ENCODE results near the gene RBM33.

RBM33 gene

GRCh38 chr7:155715111-155715805 lies 70.8 kb downstream of the RBM33 start:
- TF ChIP-seq, protein P1, sequence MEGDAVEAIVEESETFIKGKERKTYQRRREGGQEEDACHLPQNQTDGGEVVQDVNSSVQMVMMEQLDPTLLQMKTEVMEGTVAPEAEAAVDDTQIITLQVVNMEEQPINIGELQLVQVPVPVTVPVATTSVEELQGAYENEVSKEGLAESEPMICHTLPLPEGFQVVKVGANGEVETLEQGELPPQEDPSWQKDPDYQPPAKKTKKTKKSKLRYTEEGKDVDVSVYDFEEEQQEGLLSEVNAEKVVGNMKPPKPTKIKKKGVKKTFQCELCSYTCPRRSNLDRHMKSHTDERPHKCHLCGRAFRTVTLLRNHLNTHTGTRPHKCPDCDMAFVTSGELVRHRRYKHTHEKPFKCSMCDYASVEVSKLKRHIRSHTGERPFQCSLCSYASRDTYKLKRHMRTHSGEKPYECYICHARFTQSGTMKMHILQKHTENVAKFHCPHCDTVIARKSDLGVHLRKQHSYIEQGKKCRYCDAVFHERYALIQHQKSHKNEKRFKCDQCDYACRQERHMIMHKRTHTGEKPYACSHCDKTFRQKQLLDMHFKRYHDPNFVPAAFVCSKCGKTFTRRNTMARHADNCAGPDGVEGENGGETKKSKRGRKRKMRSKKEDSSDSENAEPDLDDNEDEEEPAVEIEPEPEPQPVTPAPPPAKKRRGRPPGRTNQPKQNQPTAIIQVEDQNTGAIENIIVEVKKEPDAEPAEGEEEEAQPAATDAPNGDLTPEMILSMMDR (IDR thresholded peaks at IDR 0.05; ENCODE audit: low read depth, low read length, missing control alignments) = no peak
- H3K36me3 ChIP-seq (replicated peaks) = peaks cover 18% of the 10 kb centered on the region

DNA sequence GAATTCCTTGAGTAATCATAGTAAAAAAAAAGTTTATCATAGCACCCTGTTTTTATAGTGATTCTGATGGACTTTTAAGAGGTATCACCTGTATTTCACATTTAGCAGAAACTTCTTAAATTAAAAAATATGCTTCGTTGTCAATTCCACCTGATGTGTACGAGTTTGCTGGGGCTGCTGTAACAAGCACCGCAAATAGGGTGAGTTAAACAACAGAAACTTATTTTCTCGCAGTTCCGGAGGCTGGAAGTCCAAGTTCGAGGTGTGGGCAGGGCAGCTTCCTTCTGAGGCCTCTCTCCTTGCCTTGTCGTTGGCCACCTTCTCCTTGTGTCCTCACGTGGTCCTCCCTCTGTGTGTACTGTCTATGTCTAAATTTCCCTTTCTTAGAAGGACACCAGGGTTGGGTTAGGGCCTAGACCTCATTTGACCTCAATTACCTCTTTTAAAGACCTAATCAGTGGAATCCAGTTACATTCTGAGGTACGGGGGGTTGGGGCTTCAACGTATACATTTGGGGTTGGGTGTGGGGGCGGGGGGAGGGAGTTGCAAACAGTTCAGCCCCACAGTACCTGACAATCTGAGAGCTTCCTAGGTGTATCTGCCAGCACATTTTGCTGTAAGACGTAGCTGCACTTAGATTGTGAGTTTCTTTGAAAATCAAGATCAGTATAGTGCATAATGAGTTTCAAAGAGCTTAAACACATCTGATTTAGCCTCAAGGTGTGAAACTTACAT lies 72.7 kb downstream of the RBM33 start:
- Histone ChIP-seq H3K36me3 (replicated peaks) (peaks cover 11% of the 10 kb centered on the region), H3K27me3 (replicated peaks) (no peaks in the 10 kb centered on the region), H3K4me3 (ENCODE audit: low read depth, low read length) (no peak overlapping the region), H3K27ac (no peak overlapping the region)
- no peak for DNase-seq
- in situ Hi-C loops (cut with HindIII; ENCODE audit: low pct_ligation_motif_present, low sequenced_read_pairs) = no loop called here
- TF ChIP-seq, protein P1 (IDR thresholded peaks at IDR 0.05; ENCODE audit: low read depth, low read length, missing control alignments) = no peak

More at GRCh38 chr7:155715111-155715805, 70.8 kb downstream of the RBM33 start:
- in situ Hi-C loops (cut with HindIII; ENCODE audit: low pct_ligation_motif_present, low sequenced_read_pairs) = no loop called here
- DNase-seq = no peak
- no peak overlapping the region for H3K4me3 ChIP-seq (ENCODE audit: low read depth, low read length)
- no peak overlapping the region for H3K27ac ChIP-seq
- no peaks in the 10 kb centered on the region for H3K27me3 ChIP-seq (replicated peaks)

GRCh38 chr7:155721056-155721455 lies 76.6 kb downstream of the RBM33 start:
- Histone ChIP-seq H3K36me3 (replicated peaks) (peaks cover 4% of the 10 kb centered on the region), H3K4me3 (ENCODE audit: low read depth, low read length) (no peak overlapping the region), H3K27me3 (replicated peaks) (no peaks in the 10 kb centered on the region), H3K27ac (no peak overlapping the region)
- in situ Hi-C loops (cut with HindIII; ENCODE audit: low pct_ligation_motif_present, low sequenced_read_pairs) = no loop called here
- TF ChIP-seq, protein P1 (IDR thresholded peaks at IDR 0.05; ENCODE audit: low read depth, low read length, missing control alignments) = no peak
- no peak for DNase-seq

DNA sequence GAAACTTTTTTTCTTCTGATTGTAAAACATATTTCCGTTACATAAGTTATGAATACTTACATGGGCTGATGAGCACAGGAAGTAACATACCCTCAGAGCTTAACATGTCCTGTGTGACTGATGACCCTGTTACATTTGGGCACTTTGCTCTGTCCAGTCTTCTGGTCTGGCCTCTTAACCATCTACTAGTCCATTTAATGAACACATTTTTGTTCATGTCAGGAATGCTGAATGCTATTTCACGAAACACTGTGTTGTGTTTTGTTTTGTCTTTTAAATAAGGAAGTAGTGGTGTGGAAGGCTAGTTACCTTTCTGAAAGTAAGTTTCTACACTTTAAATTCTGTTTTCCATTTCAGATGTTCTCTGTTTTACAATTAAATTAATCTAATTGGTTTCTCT lies 77.7 kb downstream of the RBM33 start:
- Histone ChIP-seq H3K27ac (no peak overlapping the region), H3K27me3 (replicated peaks) (no peaks in the 10 kb centered on the region), H3K4me3 (ENCODE audit: low read depth, low read length) (no peak overlapping the region), H3K36me3 (replicated peaks) (peaks cover 3% of the 10 kb centered on the region)
- DNase-seq = no peak
- TF ChIP-seq, protein P1 (IDR thresholded peaks at IDR 0.05; ENCODE audit: low read depth, low read length, missing control alignments) = no peak
- in situ Hi-C loops (cut with HindIII; ENCODE audit: low pct_ligation_motif_present, low sequenced_read_pairs) = no loop called here

DNA sequence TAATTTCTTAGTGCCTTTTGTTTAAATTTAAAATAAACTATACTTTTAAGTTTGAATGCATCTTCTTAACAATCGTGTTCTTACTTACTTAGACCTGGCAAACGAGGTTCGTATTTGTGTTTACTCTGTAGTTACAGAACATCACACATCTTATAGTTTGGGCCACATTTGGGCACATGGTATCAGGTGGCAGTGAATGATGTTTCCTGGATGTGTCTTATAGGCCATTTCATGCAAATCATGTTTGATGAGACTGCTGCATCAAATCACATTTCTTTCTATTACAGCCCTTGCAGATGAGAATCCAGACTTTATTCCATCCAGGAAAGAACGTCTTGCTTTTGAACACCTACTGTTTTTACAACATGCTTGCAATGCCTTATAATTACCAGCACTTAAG lies 78.5 kb downstream of the RBM33 start:
- TF ChIP-seq, protein P1 (IDR thresholded peaks at IDR 0.05; ENCODE audit: low read depth, low read length, missing control alignments) = no peak
- no peak for DNase-seq
- in situ Hi-C loops (cut with HindIII; ENCODE audit: low pct_ligation_motif_present, low sequenced_read_pairs) = no loop called here
- H3K36me3 ChIP-seq (replicated peaks) = peaks cover 2% of the 10 kb centered on the region
- no peaks in the 10 kb centered on the region for H3K27me3 ChIP-seq (replicated peaks)
- H3K4me3 ChIP-seq (ENCODE audit: low read depth, low read length) = no peak overlapping the region
- no peak overlapping the region for H3K27ac ChIP-seq
